ENCODE data around the gene PRDM16. TPM values are rescaled to one million over a fixed set of nuclear protein-coding genes. Genes with fewer than 3 reads are reported as not detected.

PRDM16 gene
- total RNA-seq, 1 experiment from 2014 or later: 1.6 TPM

DNA sequence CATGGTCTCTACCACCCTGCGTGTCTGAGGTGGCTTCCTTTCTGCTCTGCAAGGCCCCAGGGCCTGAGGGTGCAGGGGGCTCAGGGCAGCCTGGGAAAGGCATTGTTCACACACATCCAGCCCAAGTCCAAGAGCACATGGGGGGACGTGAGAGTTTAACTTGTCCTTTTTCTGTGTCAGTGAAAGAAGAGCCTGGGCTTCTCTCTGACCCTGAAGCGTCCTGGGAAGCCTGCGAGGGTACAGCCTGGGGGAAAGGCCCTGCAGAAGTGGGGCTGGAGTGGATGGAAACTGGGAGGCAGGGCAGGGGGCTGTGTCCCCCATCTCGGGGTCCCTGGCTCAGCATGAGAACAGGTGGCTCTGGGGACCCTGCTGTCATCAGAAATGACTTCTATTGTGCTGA is 181.6 kb downstream of the PRDM16 start:
- POLR2A ChIA-PET: interaction anchor here (0.6 kb wide), 1 partner anchor 29 kb away, joined by 4 read pairs; no protein-coding TSS in a partner anchor

More for the DNA sequence above, 181.6 kb downstream of the PRDM16 start:
- peaks cover 20% of the 10 kb centered on the region for H3K27me3 Mint-ChIP-seq (ENCODE audit: low read depth)
- no peak overlapping the region for H3K27ac Mint-ChIP-seq
- CTCF ChIA-PET: interaction anchor here (0.7 kb wide), 1 partner anchor 116 kb away, joined by 3 read pairs; no protein-coding TSS in a partner anchor
- ATAC-seq (no peak), DNase-seq (ENCODE audit: low spot score) (no peak)
- H3K4me3 Mint-ChIP-seq: no peak overlapping the region
- no peaks in the 10 kb centered on the region for H3K9me3 Mint-ChIP-seq
- peaks cover 15% of the 10 kb centered on the region for H3K4me1 Mint-ChIP-seq
- H3K36me3 Mint-ChIP-seq: no peaks in the 10 kb centered on the region
- TF ChIP-seq ZNF232 (CRISPR knock-in tag; IDR thresholded peaks at IDR 0.05): no peak
- TF ChIP-seq E2F5 (CRISPR knock-in tag; IDR thresholded peaks at IDR 0.05): no peak
- TF ChIP-seq CBFB (CRISPR knock-in tag; IDR thresholded peaks at IDR 0.05; ENCODE audit: low read depth): no peak
- no peak for TF ChIP-seq PRRX2 (CRISPR knock-in tag; IDR thresholded peaks at IDR 0.05)
- no peak for TF ChIP-seq ZNF281 (CRISPR knock-in tag; IDR thresholded peaks at IDR 0.05)
- no peak for TF ChIP-seq OVOL2 (CRISPR knock-in tag; IDR thresholded peaks at IDR 0.05; ENCODE audit: borderline replicate concordance)
- TF ChIP-seq, protein P1, sequence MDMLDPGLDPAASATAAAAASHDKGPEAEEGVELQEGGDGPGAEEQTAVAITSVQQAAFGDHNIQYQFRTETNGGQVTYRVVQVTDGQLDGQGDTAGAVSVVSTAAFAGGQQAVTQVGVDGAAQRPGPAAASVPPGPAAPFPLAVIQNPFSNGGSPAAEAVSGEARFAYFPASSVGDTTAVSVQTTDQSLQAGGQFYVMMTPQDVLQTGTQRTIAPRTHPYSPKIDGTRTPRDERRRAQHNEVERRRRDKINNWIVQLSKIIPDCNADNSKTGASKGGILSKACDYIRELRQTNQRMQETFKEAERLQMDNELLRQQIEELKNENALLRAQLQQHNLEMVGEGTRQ (CRISPR knock-in tag; IDR thresholded peaks at IDR 0.05): no peak
- TF ChIP-seq, protein P2, sequence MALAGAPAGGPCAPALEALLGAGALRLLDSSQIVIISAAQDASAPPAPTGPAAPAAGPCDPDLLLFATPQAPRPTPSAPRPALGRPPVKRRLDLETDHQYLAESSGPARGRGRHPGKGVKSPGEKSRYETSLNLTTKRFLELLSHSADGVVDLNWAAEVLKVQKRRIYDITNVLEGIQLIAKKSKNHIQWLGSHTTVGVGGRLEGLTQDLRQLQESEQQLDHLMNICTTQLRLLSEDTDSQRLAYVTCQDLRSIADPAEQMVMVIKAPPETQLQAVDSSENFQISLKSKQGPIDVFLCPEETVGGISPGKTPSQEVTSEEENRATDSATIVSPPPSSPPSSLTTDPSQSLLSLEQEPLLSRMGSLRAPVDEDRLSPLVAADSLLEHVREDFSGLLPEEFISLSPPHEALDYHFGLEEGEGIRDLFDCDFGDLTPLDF (CRISPR knock-in tag; IDR thresholded peaks at IDR 0.05): no peak
- TF ChIP-seq ZNF396 (CRISPR knock-in tag; IDR thresholded peaks at IDR 0.05; ENCODE audit: borderline replicate concordance): no peak
- TF ChIP-seq USF1 (CRISPR knock-in tag; IDR thresholded peaks at IDR 0.05): no peak
- no peak for TF ChIP-seq ZNF423 (CRISPR knock-in tag; IDR thresholded peaks at IDR 0.05)
- TF ChIP-seq GABPB1 (CRISPR knock-in tag; IDR thresholded peaks at IDR 0.05): no peak
- TF ChIP-seq ZNF121 (CRISPR knock-in tag; IDR thresholded peaks at IDR 0.05): no peak
- no peak for TF ChIP-seq SP1 (CRISPR knock-in tag; conservative IDR thresholded peaks at IDR 0.05)
- TF ChIP-seq, protein P3, sequence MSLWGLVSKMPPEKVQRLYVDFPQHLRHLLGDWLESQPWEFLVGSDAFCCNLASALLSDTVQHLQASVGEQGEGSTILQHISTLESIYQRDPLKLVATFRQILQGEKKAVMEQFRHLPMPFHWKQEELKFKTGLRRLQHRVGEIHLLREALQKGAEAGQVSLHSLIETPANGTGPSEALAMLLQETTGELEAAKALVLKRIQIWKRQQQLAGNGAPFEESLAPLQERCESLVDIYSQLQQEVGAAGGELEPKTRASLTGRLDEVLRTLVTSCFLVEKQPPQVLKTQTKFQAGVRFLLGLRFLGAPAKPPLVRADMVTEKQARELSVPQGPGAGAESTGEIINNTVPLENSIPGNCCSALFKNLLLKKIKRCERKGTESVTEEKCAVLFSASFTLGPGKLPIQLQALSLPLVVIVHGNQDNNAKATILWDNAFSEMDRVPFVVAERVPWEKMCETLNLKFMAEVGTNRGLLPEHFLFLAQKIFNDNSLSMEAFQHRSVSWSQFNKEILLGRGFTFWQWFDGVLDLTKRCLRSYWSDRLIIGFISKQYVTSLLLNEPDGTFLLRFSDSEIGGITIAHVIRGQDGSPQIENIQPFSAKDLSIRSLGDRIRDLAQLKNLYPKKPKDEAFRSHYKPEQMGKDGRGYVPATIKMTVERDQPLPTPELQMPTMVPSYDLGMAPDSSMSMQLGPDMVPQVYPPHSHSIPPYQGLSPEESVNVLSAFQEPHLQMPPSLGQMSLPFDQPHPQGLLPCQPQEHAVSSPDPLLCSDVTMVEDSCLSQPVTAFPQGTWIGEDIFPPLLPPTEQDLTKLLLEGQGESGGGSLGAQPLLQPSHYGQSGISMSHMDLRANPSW (CRISPR knock-in tag; conservative IDR thresholded peaks at IDR 0.05; ENCODE audit: low read depth): no peak
- no peak for TF ChIP-seq FOXP1 (CRISPR knock-in tag; IDR thresholded peaks at IDR 0.05; ENCODE audit: borderline replicate concordance)
- TF ChIP-seq ELF4 (CRISPR knock-in tag; IDR thresholded peaks at IDR 0.05; ENCODE audit: low read depth): no peak
- no peak for TF ChIP-seq ZNF671 (CRISPR knock-in tag; IDR thresholded peaks at IDR 0.05)
